ENCODE results near the gene LCN6.

- TF ChIP-seq, protein P1, sequence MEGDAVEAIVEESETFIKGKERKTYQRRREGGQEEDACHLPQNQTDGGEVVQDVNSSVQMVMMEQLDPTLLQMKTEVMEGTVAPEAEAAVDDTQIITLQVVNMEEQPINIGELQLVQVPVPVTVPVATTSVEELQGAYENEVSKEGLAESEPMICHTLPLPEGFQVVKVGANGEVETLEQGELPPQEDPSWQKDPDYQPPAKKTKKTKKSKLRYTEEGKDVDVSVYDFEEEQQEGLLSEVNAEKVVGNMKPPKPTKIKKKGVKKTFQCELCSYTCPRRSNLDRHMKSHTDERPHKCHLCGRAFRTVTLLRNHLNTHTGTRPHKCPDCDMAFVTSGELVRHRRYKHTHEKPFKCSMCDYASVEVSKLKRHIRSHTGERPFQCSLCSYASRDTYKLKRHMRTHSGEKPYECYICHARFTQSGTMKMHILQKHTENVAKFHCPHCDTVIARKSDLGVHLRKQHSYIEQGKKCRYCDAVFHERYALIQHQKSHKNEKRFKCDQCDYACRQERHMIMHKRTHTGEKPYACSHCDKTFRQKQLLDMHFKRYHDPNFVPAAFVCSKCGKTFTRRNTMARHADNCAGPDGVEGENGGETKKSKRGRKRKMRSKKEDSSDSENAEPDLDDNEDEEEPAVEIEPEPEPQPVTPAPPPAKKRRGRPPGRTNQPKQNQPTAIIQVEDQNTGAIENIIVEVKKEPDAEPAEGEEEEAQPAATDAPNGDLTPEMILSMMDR (IDR thresholded peaks at IDR 0.05) = no peak
- TF ChIP-seq POLR2A (IDR thresholded peaks at IDR 0.05) = no peak
- TF ChIP-seq POLR2AphosphoS5 (IDR thresholded peaks at IDR 0.05) = no peak
Measured at GRCh38 chr9:136773386-136774044, 25.2 kb upstream of the LCN6 start.
